NT2/D1 (cell line): ENCODE results near the gene CCDC32.

Experiments
- YY1 ChIP-seq: IDR thresholded peaks from 2 replicates; pipeline ENCODE4 v1.6.1; 2011; ENCODE audit not compliant: insufficient read length, insufficient read depth
- ZNF274 ChIP-seq: IDR thresholded peaks from 2 replicates; pipeline ENCODE4 v1.6.1; 2011; ENCODE audit warnings: mild to moderate bottlenecking, low read depth, low read length

GRCh38 chr15:40590667-40591050 lies 25.8 kb upstream of the CCDC32 start:
- TF ChIP-seq YY1 (no peak), ZNF274 (no peak)
